ENCODE data around the gene DCLK3. TPM values are rescaled to one million over a fixed set of nuclear protein-coding genes. Genes with fewer than 3 reads are reported as not detected.

Gene DCLK3
- total and polyA plus RNA-seq, 2 of the 8 experiments (the other 6 are each of a cell fraction or from before 2014, with no cell fraction given), result 0.27 to 0.63 TPM

GRCh38 chr3:36750737-36751136, 13.6 kb downstream of the DCLK3 start (continued):
- TF ChIP-seq, protein P1, sequence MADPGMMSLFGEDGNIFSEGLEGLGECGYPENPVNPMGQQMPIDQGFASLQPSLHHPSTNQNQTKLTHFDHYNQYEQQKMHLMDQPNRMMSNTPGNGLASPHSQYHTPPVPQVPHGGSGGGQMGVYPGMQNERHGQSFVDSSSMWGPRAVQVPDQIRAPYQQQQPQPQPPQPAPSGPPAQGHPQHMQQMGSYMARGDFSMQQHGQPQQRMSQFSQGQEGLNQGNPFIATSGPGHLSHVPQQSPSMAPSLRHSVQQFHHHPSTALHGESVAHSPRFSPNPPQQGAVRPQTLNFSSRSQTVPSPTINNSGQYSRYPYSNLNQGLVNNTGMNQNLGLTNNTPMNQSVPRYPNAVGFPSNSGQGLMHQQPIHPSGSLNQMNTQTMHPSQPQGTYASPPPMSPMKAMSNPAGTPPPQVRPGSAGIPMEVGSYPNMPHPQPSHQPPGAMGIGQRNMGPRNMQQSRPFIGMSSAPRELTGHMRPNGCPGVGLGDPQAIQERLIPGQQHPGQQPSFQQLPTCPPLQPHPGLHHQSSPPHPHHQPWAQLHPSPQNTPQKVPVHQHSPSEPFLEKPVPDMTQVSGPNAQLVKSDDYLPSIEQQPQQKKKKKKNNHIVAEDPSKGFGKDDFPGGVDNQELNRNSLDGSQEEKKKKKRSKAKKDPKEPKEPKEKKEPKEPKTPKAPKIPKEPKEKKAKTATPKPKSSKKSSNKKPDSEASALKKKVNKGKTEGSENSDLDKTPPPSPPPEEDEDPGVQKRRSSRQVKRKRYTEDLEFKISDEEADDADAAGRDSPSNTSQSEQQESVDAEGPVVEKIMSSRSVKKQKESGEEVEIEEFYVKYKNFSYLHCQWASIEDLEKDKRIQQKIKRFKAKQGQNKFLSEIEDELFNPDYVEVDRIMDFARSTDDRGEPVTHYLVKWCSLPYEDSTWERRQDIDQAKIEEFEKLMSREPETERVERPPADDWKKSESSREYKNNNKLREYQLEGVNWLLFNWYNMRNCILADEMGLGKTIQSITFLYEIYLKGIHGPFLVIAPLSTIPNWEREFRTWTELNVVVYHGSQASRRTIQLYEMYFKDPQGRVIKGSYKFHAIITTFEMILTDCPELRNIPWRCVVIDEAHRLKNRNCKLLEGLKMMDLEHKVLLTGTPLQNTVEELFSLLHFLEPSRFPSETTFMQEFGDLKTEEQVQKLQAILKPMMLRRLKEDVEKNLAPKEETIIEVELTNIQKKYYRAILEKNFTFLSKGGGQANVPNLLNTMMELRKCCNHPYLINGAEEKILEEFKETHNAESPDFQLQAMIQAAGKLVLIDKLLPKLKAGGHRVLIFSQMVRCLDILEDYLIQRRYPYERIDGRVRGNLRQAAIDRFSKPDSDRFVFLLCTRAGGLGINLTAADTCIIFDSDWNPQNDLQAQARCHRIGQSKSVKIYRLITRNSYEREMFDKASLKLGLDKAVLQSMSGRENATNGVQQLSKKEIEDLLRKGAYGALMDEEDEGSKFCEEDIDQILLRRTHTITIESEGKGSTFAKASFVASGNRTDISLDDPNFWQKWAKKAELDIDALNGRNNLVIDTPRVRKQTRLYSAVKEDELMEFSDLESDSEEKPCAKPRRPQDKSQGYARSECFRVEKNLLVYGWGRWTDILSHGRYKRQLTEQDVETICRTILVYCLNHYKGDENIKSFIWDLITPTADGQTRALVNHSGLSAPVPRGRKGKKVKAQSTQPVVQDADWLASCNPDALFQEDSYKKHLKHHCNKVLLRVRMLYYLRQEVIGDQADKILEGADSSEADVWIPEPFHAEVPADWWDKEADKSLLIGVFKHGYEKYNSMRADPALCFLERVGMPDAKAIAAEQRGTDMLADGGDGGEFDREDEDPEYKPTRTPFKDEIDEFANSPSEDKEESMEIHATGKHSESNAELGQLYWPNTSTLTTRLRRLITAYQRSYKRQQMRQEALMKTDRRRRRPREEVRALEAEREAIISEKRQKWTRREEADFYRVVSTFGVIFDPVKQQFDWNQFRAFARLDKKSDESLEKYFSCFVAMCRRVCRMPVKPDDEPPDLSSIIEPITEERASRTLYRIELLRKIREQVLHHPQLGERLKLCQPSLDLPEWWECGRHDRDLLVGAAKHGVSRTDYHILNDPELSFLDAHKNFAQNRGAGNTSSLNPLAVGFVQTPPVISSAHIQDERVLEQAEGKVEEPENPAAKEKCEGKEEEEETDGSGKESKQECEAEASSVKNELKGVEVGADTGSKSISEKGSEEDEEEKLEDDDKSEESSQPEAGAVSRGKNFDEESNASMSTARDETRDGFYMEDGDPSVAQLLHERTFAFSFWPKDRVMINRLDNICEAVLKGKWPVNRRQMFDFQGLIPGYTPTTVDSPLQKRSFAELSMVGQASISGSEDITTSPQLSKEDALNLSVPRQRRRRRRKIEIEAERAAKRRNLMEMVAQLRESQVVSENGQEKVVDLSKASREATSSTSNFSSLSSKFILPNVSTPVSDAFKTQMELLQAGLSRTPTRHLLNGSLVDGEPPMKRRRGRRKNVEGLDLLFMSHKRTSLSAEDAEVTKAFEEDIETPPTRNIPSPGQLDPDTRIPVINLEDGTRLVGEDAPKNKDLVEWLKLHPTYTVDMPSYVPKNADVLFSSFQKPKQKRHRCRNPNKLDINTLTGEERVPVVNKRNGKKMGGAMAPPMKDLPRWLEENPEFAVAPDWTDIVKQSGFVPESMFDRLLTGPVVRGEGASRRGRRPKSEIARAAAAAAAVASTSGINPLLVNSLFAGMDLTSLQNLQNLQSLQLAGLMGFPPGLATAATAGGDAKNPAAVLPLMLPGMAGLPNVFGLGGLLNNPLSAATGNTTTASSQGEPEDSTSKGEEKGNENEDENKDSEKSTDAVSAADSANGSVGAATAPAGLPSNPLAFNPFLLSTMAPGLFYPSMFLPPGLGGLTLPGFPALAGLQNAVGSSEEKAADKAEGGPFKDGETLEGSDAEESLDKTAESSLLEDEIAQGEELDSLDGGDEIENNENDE (IDR thresholded peaks at IDR 0.05; ENCODE audit: insufficient replicate concordance, low read length), result no peak
